Measurements from ENCODE around the gene ACTL7A. TPM values are rescaled to one million over a fixed set of nuclear protein-coding genes. Genes with fewer than 3 reads are reported as not detected.
"Not testable (repeated sequence)": the region's sequence is repeated elsewhere in the genome, so short reads cannot be mapped to it uniquely, and the experiment has no call there.

The ACTL7A gene
- total and polyA plus RNA-seq, 2 experiments from 2014 or later: not detected

- DNase-seq (ENCODE audit: low spot score); H3K27ac ChIP-seq (ENCODE audit: low read depth); H3K9me3 Mint-ChIP-seq; H3F3A ChIP-seq (replicated peaks; ENCODE audit: low read depth); H4K20me1 ChIP-seq (replicated peaks; ENCODE audit: insufficient read depth); H3K79me2 ChIP-seq (replicated peaks; ENCODE audit: insufficient read depth); H2AFZ ChIP-seq; H3K4me2 ChIP-seq; H3K27me3 Mint-ChIP-seq (ENCODE audit: insufficient read depth, low read depth, poor library complexity); H3K9me2 ChIP-seq (ENCODE audit: insufficient read depth); ATAC-seq; H3K4me3 Mint-ChIP-seq; H3K27me3 ChIP-seq (ENCODE audit: insufficient read depth); H3K4me1 ChIP-seq (ENCODE audit: insufficient read depth); H3K27ac Mint-ChIP-seq; H3K4me3 ChIP-seq; H3K4me1 Mint-ChIP-seq: not testable (repeated sequence)
- H3K36me3 Mint-ChIP-seq (ENCODE audit: low read depth): peaks cover 30% of the 10 kb centered on the region
- peaks cover 20% of the 10 kb centered on the region for H3K36me3 ChIP-seq (ENCODE audit: insufficient read depth)
Observed at GRCh38 chr9:108886594-108887271, 24.7 kb downstream of the ACTL7A start.

DNA sequence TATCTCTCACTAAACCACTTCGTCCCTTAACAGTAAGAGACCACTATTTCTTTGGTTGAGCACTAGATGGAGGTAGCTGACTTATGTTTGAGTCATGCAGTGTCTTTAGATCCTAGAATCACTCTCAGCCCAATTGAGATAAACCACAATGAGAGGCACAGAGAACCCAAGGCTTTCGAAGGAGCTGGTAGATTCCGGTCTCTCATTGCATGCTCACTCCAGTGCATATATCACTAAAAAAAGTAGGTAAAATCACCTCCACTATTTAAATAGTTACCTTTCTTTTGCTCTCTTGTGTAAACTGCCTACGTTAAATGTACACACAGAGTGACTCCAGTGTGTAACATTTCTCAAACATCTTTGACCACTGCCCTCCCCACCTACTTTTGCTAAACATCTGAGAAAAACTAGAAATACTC, 27.6 kb downstream of the ACTL7A start:
- ATAC-seq (no peak), DNase-seq (ENCODE audit: low spot score) (peak; percentile 10)
- H3F3A ChIP-seq (replicated peaks; ENCODE audit: low read depth): no peaks in the 10 kb centered on the region
- peaks cover 40% of the 10 kb centered on the region for H3K36me3 ChIP-seq (ENCODE audit: insufficient read depth)
- H3K4me2 ChIP-seq: no peak overlapping the region
- no peaks in the 10 kb centered on the region for H3K9me2 ChIP-seq (ENCODE audit: insufficient read depth)
- Mint-ChIP-seq H3K4me1 (no peaks in the 10 kb centered on the region), H3K36me3 (ENCODE audit: low read depth) (peaks cover 41% of the 10 kb centered on the region), H3K27me3 (ENCODE audit: insufficient read depth, low read depth, poor library complexity) (peaks cover 5% of the 10 kb centered on the region), H3K9me3 (no peaks in the 10 kb centered on the region), H3K27ac (no peak overlapping the region), H3K4me3 (no peak overlapping the region)
- TF ChIP-seq CTCF (conservative IDR thresholded peaks at IDR 0.05; ENCODE audit: low read depth in 2 of 2) (peak in 1 of 2 experiments; percentile 32; a peak in 2 of 4 replicates), JUNB (IDR thresholded peaks at IDR 0.05; ENCODE audit: unreplicated experiment) (no peak)
- TF ChIP-seq, protein P1, sequence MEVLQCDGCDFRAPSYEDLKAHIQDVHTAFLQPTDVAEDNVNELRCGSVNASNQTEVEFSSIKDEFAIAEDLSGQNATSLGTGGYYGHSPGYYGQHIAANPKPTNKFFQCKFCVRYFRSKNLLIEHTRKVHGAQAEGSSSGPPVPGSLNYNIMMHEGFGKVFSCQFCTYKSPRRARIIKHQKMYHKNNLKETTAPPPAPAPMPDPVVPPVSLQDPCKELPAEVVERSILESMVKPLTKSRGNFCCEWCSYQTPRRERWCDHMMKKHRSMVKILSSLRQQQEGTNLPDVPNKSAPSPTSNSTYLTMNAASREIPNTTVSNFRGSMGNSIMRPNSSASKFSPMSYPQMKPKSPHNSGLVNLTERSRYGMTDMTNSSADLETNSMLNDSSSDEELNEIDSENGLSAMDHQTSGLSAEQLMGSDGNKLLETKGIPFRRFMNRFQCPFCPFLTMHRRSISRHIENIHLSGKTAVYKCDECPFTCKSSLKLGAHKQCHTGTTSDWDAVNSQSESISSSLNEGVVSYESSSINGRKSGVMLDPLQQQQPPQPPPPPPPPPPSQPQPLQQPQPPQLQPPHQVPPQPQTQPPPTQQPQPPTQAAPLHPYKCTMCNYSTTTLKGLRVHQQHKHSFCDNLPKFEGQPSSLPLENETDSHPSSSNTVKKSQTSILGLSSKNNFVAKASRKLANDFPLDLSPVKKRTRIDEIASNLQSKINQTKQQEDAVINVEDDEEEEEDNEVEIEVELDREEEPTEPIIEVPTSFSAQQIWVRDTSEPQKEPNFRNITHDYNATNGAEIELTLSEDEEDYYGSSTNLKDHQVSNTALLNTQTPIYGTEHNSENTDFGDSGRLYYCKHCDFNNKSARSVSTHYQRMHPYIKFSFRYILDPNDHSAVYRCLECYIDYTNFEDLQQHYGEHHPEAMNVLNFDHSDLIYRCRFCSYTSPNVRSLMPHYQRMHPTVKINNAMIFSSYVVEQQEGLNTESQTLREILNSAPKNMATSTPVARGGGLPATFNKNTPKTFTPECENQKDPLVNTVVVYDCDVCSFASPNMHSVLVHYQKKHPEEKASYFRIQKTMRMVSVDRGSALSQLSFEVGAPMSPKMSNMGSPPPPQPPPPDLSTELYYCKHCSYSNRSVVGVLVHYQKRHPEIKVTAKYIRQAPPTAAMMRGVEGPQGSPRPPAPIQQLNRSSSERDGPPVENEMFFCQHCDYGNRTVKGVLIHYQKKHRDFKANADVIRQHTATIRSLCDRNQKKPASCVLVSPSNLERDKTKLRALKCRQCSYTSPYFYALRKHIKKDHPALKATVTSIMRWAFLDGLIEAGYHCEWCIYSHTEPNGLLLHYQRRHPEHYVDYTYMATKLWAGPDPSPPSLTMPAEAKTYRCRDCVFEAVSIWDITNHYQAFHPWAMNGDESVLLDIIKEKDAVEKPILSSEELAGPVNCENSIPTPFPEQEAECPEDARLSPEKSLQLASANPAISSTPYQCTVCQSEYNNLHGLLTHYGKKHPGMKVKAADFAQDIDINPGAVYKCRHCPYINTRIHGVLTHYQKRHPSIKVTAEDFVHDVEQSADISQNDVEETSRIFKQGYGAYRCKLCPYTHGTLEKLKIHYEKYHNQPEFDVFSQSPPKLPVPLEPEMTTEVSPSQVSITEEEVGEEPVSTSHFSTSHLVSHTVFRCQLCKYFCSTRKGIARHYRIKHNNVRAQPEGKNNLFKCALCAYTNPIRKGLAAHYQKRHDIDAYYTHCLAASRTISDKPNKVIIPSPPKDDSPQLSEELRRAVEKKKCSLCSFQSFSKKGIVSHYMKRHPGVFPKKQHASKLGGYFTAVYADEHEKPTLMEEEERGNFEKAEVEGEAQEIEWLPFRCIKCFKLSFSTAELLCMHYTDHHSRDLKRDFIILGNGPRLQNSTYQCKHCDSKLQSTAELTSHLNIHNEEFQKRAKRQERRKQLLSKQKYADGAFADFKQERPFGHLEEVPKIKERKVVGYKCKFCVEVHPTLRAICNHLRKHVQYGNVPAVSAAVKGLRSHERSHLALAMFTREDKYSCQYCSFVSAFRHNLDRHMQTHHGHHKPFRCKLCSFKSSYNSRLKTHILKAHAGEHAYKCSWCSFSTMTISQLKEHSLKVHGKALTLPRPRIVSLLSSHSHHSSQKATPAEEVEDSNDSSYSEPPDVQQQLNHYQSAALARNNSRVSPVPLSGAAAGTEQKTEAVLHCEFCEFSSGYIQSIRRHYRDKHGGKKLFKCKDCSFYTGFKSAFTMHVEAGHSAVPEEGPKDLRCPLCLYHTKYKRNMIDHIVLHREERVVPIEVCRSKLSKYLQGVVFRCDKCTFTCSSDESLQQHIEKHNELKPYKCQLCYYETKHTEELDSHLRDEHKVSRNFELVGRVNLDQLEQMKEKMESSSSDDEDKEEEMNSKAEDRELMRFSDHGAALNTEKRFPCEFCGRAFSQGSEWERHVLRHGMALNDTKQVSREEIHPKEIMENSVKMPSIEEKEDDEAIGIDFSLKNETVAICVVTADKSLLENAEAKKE (CRISPR knock-in tag; IDR thresholded peaks at IDR 0.05): no peak
- no peaks in the 10 kb centered on the region for H3K4me1 ChIP-seq (ENCODE audit: insufficient read depth)
- H3K27me3 ChIP-seq (ENCODE audit: insufficient read depth): no peaks in the 10 kb centered on the region
- H3K27ac ChIP-seq (ENCODE audit: low read depth): no peak overlapping the region
- no peaks in the 10 kb centered on the region for H3K79me2 ChIP-seq (replicated peaks; ENCODE audit: insufficient read depth)
- no peaks in the 10 kb centered on the region; the same call in 1 of the 2 replicates for H4K20me1 ChIP-seq (replicated peaks; ENCODE audit: insufficient read depth)
- H3K4me3 ChIP-seq: no peak overlapping the region
- no peak overlapping the region for H2AFZ ChIP-seq
